H7 (cell line): ENCODE measurements around the gene DBP. TPM values are rescaled to one million over a fixed set of nuclear protein-coding genes. Genes with fewer than 3 reads are reported as not detected.
"Not testable (repeated sequence)": the region's sequence is repeated elsewhere in the genome, so short reads cannot be mapped to it uniquely, and the experiment has no call there.

Experiments
- DNase-seq: peaks from one replicate; pipeline ENCODE4 v3.0.0; 2012
- H3K27me3 ChIP-seq: 2 replicates; pipeline ENCODE4 v1.6.0; 2011; ENCODE audit warnings: mild to moderate bottlenecking, low read length; ENCODE audit not compliant: control insufficient read depth, insufficient read depth
- H3K36me3 ChIP-seq: replicated peaks from 2 replicates; pipeline ENCODE4 v1.5.1; 2011; ENCODE audit warnings: low read length; ENCODE audit not compliant: control insufficient read depth, insufficient read depth
- H3K4me3 ChIP-seq: 2 replicates; pipeline ENCODE4 v1.5.1; 2011; ENCODE audit warnings: low read depth, mild to moderate bottlenecking, control low read depth, low read length, moderate library complexity; ENCODE audit not compliant: insufficient read depth
- total RNA-seq: library from RNA; depleted of rRNA; stranded (reverse); fragments of >200 nt; shearing (Covaris generic); gene quantifications from 2 replicates; pipeline ENCODE4 v1.2.3, GENCODE V29; 2014; rRNA removed

DBP gene, protein sequence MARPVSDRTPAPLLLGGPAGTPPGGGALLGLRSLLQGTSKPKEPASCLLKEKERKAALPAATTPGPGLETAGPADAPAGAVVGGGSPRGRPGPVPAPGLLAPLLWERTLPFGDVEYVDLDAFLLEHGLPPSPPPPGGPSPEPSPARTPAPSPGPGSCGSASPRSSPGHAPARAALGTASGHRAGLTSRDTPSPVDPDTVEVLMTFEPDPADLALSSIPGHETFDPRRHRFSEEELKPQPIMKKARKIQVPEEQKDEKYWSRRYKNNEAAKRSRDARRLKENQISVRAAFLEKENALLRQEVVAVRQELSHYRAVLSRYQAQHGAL
- total RNA-seq = 11.2 and 18.2 TPM in 2 replicates

DNA sequence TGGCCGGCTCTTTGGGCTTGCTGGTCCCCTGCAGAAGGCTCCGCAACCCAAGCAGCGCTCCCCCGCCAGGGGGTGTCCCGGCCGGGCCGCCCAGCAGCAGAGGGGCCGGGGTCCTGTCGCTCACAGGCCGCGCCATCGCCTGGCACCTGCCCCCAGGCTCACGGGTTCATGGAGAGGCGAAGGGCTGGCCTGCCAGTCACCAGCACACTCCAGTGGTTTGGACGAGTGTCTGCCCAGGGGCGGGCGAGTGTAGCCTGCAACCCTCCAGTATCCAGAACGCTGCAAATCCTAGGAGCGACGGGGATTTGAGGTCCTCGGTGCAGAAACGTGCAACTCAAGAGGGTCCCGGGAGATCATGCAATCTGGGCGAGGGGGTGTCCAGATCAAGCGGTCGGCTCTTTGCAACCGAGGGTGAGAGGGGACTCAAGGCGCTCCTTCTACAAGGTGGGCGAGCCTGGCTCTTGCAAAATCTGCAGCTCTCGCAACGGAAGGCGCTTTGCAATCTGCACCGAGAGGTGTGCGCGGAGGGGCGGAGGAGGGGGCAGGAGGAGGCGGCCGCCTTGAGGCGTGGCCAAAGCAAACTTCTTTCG is at the start of gene DBP:
Gene DBP (minus strand): TSS at position 521 of the 590 bp plus-strand sequence. CDS start 385 bp downstream, at position 136.
- DNase-seq = peak; percentile 78
- peaks cover 28% of the 10 kb centered on the region for H3K27me3 ChIP-seq

DNA sequence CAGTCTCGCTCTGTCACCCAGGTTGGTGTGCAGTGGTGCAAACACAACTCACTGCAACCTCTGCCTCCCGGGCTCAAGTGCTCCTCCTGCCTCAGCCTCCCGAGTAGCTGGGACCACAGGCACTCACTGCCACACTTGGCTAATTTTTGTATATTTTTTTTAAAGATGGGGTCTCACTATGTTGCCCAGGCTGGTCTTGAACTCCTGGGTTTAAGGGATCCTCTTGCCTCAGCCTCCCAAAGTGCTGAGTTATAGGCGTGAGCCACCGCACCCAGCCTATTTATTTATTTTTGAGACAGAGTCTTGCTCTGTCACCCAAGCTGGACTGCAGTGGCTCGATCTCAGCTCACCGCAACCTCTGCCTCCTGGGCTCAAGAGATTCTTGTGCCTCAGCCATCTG is 49.5 kb upstream of the DBP start:
- not testable (repeated sequence) for DNase-seq, H3K27me3 ChIP-seq, H3K36me3 ChIP-seq, H3K4me3 ChIP-seq

More for the DNA sequence above, at the start of gene DBP:
- Histone ChIP-seq H3K4me3 (peak within 1 kb of the TSS; percentile 67), H3K36me3 (peaks cover 2% of the 10 kb centered on the region)

DNA sequence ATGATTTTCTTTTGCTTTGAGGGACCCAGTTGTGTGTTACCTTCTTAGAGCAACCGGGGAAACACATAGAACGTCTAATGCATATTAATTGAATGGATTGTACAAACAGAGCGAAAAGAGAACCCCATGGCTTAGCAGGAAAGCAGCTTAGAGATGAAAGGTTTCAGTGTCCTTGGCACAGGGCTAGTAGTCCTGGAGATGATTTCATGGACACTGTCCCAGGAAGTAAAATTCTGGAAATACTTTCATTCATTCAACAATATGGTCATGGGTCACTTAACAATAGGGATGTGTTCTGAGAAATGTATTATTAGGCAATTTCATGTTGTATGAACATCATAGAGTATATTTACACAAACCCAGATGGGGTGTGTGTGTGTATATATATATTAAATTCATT is 48.9 kb upstream of the DBP start:
- H3K36me3 ChIP-seq = no peaks in the 10 kb centered on the region
- DNase-seq = no peak
- no peaks in the 10 kb centered on the region for H3K27me3 ChIP-seq
- H3K4me3 ChIP-seq = no peak overlapping the region

DNA sequence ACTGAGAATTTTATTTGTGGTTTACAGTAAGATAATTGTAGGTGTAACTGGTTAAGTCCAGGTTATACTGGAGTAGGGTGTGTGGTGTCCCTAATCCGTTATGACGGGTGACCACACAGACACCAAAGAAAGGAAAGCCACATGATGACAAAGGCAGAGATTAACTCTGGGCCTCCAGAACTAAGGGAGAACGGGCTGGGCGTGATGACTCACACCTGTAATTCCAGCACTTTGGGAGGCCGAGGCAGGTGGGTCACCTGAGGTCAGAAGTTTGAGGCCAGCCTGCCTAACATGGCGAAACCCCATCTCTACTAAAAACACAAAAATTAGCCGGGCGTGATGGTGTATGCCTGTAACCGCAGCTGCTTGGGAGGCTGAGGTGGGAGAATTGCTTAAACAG is 48.4 kb upstream of the DBP start:
- Histone ChIP-seq H3K36me3 (no peaks in the 10 kb centered on the region), H3K4me3 (no peak overlapping the region), H3K27me3 (no peaks in the 10 kb centered on the region)
- peak; percentile 25 for DNase-seq

DNA sequence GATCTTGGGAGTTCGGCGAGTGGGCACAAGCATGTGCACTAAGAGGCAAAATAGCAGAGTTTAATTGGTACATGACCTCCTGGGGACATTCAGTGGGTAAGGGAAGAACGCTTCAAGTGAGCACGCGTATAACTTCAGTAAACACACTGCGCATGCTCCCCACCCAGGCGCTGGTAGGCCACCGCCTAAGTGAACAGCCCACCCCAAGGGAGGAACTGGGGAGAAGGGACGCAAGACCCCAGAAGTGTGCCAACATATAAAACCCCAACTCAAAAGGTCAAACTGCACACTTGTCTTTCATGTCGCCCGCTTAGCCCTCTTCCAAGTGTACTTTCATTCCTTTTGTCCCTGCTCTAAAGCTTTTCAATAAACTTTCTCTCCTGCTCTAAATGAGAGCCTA is 46.2 kb upstream of the DBP start:
- no peak overlapping the region for H3K4me3 ChIP-seq

DNA sequence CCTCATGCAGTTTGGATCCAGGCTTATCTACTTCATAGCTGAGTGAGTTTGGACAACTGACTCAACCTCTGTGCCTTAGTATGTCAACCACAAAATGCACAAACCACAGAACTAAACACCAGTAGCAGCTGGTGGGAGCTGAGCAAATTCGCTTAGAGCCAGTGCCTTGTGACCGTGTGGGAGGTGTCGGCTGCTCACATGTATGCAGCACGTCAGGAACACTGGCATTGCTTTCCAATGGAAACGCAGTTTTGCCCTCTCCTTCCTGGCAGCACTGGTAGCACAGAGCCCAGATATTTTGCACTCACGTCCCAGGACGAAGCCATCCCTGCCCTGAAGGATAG is 43.9 kb upstream of the DBP start:
- H3K36me3 ChIP-seq = no peaks in the 10 kb centered on the region
- H3K27me3 ChIP-seq = peaks cover 1% of the 10 kb centered on the region; the same call in 1 of the 2 replicates
- DNase-seq = peak; percentile 25
- H3K4me3 ChIP-seq = no peak overlapping the region

More for the DNA sequence above, 46.2 kb upstream of the DBP start:
- Histone ChIP-seq H3K36me3 (no peaks in the 10 kb centered on the region), H3K27me3 (no peaks in the 10 kb centered on the region)
- peak; percentile 47 for DNase-seq

DNA sequence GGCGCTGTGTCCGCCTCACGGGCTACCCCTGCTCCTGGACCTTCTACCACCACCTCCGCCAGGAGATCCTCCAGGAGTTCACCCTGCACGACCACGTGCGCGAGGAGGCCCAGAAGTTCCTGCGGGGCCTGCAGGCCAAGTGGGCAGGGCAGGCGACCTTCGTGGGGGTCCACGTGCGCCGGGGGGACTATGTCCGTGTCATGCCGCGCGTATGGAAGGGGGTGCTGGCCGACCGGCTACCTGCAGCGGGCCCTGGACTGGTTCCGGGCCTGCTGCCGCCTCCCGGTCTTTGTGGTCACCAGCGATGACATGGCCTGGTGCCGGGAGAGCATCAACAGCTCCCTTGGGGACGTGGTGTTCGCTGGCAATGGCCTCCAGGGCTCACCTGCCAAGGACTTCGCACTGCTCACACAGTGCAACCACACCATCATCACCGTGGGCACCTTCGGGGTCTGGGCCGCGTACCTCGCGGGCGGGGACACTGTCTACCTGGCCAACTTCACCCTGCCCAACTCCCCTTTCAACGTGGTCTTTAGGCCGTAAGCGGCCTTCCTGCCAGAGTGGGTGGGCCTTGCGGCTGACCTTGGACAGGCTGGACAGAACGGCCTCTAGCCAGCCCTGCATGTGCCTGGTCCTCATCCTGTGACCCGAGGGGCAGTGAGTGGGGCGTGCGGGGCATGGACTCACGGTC is 43.4 kb upstream of the DBP start:
- Histone ChIP-seq H3K36me3 (no peaks in the 10 kb centered on the region), H3K27me3 (peaks cover 1% of the 10 kb centered on the region; the same call in 1 of the 2 replicates), H3K4me3 (no peak overlapping the region)
- DNase-seq = peak; percentile 38

DNA sequence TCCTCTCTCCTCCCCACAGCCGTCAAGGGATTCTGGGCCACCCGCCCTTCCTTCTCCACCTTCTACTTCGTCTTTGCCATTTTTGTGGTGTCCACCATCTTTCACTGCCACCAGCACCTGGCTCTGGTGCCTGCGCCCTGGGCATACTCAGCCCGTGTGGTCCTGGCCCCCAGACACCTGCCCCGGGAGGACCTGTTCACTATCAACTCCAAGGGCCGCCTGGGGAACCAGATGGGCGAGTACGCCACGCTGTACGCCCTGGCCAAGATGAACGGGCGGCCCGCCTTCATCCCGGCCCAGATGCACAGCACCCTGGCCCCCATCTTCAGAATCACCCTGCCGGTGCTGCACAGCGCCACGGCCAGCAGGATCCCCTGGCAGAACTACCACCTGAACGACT is 42.8 kb upstream of the DBP start:
- not testable (repeated sequence) for H3K36me3 ChIP-seq, H3K4me3 ChIP-seq, H3K27me3 ChIP-seq
- peak; percentile 28 for DNase-seq

DNA sequence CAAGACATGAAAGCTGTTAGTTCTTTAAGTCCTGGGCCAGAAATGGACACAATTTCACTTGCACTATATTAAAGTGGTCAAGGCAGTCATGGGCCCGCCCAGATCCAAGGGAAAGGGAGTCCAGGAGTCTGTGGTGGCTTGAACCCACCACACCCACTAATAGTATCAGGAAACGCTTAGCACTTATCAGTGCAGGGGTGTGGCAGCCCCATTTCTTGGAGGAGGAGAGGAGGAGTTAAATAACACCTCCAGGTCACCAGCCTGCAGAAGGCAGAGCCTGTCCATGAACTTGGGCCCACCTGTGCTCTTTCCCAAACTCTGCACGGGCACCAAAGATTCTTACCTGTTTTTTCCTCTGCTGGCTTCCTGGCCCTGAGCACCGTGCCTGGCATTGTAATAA is 41.0 kb upstream of the DBP start:
- peak; percentile 23 for DNase-seq
- H3K4me3 ChIP-seq = no peak overlapping the region
- H3K27me3 ChIP-seq = peaks cover 12% of the 10 kb centered on the region
- no peaks in the 10 kb centered on the region for H3K36me3 ChIP-seq

DNA sequence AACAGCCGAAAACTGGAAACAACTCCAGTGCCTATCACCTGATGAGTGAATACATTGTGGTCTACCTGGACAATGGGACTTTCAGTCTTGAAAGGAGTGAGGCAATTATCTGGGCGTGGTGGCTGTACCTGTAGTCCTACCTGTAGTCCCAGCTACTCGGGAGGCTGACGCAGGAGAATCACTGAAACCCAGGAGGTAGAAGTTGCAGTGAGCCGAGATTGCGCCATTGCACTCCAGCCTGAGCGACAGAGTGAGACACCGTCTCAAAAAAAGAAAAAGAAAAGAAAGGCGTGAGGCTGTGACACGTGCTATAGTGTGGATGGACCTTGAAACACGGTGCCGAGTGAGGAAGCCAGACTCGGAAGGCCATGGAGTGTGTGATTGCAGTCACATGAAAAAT is 39.7 kb upstream of the DBP start:
- Histone ChIP-seq H3K36me3 (no peaks in the 10 kb centered on the region), H3K4me3 (no peak overlapping the region), H3K27me3 (peaks cover 12% of the 10 kb centered on the region)
- DNase-seq = no peak

DNA sequence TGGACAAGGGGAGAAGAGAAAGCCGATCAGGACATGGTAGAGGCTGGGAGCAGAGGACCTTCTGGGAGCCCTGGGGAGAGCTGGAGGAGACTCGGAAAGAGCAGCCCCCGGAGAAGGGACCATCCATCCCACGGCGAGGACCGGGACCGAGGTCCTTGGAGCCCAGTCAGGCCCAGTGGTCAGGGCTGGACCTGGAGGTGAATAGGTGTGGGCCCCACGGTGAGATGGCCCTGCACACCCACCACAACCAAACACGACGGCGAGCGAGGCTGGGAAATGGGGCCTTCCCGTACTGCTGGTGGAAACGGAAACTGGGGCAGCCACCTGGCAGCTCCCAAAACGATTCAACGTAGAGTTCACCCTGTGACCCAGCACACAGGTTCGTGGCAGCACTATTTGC is 39.3 kb upstream of the DBP start:
- Histone ChIP-seq H3K27me3 (peaks cover 12% of the 10 kb centered on the region), H3K4me3 (no peak overlapping the region), H3K36me3 (no peaks in the 10 kb centered on the region)
- DNase-seq = peak; percentile 36

DNA sequence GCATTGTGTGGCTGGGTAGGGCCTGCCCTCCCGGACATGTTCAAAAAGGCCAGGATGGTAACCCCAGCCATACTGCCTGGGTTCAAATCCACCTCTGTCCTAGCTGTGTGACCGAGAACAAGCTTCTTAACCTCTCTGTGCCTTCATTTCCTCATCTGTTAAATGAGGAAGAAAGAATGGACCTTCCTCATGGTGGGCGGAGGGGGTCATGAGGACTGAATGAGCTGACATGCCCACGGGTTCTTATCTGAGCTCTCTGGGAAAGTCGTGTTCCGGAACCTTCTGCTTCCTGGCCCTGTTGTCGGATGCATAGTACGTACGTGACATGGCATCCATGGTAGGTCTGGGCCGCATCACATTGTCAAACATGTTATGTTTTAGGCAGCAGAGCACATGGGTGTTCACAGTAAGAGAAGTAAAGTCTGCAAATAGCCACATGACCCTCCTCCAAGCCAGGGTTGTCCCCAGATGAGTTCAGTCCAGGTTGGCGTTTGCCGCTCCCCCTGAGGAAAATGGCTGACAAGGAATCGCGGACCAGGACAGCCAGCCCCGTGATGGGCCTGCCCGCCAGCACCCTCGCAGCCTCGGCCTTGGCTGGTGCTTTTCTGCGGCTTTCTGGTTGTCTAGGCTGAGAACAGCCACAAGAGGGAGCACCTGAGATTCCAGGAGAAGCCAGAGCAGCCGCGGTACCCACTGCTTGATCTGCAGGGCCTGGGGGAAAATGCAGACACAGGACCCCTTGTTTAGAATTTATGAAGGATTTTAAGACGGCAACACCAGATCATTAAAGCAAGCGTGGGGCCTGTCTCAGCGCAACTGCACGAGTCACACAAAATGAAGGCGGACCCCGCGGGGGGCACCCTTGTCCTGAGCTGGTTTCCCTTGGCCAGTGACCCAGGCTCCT is 38.0 kb upstream of the DBP start:
- peak; percentile 97 for DNase-seq
- no peak overlapping the region for H3K4me3 ChIP-seq
- H3K27me3 ChIP-seq = peaks cover 12% of the 10 kb centered on the region
- H3K36me3 ChIP-seq = no peaks in the 10 kb centered on the region

DNA sequence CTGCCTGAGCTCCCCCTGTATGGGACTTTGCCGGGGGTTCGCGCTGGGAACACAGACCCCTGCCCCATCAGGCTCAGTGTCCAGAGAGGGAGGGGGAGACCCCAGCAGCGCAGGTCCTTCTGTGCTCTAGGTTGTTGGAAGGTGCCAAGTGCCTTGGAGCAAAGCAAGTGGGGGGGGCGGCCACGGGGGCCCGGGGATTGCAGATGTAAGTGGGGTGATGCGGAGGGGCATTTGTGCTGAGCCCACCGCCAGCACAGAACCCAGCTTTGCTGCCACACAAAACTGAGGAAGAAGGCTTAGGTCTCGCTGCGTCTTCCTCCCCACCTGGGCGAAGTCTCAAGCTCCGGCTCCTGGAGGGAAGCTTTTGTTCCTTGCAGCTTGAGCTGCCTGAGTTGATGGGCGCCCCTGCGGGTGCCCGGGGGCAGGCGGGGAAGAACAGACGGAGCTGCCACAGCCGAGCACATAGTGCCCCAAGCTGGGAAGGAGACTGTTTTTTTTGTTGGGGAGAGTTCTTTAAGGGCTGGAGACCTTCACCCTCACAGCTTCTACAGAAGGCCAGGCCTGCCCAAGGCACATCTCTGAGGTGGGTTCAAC is 37.1 kb upstream of the DBP start:
- H3K27me3 ChIP-seq = peaks cover 12% of the 10 kb centered on the region
- peak; percentile 86 for DNase-seq
- H3K36me3 ChIP-seq = no peaks in the 10 kb centered on the region
- no peak overlapping the region for H3K4me3 ChIP-seq
